Embryonic facial prominence (tissue), 1 donor: ENCODE measurements around the gene GPC5.
"Not testable (repeated sequence)": the region's sequence is repeated elsewhere in the genome, so short reads cannot be mapped to it uniquely, and the experiment has no call there.

ENCODE experiments used
- DNase-seq: peaks from one replicate; pipeline ENCODE4 v3.0.0-alpha.2; 2016; ENCODE audit errors: extremely low spot score

Gene GPC5

GRCh38 chr13:91398413-91399188 is at the start of gene GPC5:
Gene GPC5, plus strand, starts transcription at chr13:91398621.
- DNase-seq, result no peak

- DNase-seq, result peak; percentile 61
Measured at GRCh38 chr13:91348906-91349435, 49.5 kb upstream of the GPC5 start.

- DNase-seq, result no peak
Measured at GRCh38 chr13:91349992-91350911, 48.2 kb upstream of the GPC5 start.

GRCh38 chr13:91351123-91351522 is 47.3 kb upstream of the GPC5 start:
- DNase-seq, result no peak

DNA sequence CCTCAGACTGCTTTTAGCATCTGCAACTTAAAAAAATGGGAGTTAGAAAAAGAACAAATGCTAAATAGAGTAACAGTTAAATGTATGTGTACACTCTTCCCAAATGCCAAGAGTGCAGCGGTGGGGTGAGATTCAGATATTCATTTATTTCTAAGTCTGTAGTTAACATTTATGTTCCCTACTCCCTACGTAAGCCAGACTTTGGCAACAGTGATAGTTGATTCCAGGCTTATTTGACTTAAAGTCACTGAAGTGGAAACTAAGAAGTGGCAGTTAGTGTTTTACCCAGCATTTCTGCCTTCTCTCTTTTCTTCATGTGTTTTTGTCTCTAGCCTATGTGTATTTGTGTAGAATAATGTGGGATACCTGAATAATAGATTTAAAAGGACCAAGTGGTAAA is 46.4 kb upstream of the GPC5 start:
- DNase-seq, result no peak

- not testable (repeated sequence) for DNase-seq
Measured at GRCh38 chr13:91352891-91353290, 45.5 kb upstream of the GPC5 start.

GRCh38 chr13:91353494-91353893 is 44.9 kb upstream of the GPC5 start:
- no peak for DNase-seq

DNA sequence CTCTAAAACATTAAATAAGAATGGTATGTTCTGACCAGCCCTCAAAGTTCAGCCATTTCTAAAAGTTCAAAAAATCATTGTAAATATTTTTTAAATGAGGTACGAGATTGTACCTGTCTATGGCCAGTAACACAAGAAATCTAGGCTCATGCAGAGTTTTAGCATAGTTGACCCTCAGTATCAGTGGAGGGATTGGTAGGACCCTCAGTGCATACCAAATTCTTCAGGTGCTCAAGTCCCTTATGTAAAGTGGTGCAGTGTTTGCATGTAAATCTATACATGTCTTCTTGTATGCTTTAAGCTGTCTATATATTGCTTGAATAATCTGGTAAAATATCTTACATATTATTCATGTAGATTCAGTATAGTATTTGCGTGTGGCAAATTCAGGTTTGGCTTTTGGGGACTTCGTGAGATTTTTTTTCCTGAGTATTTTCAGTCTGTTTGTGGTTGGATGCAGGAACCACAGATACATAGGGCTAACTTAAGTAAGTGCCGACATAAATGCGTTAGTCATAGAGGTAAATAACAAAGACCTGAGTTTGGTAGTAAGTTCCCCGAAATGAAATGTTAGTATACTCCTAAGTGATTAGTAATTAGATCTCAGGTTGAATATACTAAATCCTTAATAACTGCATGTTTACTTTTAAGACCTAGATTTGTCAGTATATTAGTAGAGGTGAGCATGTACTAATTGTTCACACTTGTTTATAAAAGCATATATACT is 43.2 kb upstream of the GPC5 start:
- DNase-seq, result no peak

DNA sequence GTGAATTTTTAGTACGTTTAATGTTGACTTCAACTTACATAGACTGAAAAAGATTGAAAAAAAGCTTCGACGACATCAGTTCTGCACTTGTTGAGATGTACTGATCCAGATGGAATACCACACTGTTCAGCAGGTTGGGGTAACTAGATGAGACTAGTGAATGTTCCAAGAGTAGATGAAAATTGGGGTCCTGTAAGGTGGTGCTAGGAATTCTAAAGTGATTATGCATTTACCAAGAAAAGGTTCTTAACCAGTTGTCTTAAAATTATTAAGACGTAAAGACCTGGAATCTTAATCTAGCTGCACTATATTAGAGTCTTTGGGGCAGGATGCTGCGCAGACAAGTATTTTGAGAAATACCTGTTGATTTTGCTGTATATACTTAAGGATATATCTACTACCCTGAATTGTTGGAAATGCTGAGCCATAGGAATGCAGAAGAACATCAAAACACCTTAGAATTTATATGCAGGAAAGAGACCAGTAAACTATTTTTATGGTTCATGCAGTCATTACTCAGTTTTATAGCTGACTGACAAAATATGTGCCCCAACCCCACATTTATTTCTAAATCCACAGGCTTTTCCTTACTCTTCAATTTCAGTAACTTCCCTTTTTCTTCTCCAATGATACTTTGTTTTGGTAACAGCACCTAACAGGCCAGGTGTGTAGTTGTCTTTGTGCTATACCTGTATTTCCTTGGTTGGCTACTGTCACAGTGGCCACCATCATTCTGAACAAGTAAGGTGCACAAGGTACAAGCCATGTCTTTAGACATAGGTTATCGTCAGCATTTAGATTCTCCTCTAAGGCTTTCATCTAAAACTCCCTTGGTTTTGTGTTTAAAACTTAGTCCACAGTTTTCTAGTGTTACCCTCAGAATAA is 42.4 kb upstream of the GPC5 start:
- DNase-seq, result no peak

DNA sequence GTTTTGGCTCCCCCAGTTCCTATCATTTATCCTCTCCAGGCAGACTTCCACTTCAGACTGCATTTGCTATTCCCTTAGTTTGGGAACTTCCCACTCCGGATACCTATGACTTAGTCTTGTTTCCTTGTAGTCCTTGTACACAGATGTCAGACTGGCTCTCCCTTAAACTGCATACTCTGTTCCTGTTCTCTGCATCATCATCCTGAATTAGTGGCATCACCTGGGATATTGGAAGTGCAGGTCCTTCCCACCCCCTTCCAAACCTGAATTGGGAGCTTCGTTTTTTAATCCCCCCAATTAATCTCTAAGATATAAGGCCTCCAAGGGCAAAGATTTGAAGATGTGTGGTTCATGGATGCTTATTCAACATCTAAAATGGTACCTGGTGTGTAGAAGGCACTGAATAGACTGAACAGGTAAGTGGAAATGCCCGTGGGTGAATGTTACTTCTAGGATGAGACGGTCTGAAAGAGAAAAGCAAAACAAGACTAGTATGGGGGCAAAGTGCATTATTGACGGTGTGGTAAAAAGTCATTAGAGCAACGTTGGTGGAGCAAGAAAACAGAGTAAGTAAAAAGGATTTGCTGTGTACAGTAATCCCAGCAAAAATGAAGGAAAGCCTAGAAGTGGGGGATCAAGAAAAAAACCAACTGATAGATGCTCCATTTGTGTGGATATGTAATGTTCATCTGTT is 41.4 kb upstream of the GPC5 start:
- no peak for DNase-seq

DNA sequence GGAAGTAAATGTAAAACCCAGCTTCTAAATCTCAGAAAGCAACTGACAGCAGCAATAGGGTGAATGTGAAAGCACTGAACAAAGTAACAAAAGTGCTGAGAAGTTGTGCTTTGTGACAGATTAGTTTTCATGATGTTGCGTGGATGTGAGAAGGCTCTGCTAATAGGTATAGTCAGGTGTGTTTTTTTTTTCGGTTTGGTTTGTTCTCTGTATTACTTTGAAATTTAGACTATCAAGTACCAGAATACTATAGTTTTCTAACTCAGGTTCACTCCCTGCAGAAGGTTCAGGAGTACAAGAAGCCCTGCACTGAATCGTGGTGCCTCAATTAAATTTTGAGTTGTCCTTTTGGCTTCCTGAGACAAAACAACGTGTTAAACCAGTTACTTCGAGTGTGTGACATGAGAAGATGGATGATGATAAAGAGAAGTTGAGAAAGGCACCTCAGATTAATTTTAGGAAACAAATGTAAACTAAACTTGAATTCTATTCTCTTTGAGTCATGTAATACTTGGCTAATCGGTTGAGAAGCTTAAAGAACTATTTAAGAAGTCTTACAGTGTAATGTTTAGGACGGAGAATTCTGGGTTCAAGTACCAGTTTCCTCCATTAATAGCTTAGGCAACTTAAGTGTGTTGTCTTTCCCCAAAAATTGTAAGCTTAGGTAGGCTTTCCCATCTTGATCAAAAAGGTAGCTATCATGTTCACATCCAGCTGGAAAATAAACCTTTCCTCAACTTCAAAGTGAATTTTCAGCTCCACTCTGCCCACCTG is 40.6 kb upstream of the GPC5 start:
- DNase-seq, result no peak

- no peak for DNase-seq
Measured at GRCh38 chr13:91358387-91358782, 40.0 kb upstream of the GPC5 start.

GRCh38 chr13:91359111-91359510 is 39.3 kb upstream of the GPC5 start:
- DNase-seq, result no peak

DNA sequence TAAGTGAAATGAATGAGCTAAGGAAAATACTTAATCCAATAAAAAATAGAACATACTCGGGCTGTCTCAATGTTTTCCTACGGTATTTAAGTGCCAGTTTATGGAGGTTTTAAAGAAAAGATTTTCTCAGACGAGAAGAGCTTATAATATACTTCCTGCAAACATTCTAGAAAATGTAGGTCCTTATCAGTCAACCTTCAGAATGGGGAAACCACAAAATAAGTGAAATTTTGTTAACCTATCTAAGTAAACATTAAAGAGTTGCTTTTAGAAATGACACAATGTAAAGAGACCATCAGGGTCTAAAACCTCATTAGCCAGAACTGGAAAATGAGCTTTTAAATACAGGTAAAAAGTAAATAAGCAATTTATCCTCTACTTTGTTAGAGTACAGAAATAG is 38.8 kb upstream of the GPC5 start:
- no peak for DNase-seq

DNA sequence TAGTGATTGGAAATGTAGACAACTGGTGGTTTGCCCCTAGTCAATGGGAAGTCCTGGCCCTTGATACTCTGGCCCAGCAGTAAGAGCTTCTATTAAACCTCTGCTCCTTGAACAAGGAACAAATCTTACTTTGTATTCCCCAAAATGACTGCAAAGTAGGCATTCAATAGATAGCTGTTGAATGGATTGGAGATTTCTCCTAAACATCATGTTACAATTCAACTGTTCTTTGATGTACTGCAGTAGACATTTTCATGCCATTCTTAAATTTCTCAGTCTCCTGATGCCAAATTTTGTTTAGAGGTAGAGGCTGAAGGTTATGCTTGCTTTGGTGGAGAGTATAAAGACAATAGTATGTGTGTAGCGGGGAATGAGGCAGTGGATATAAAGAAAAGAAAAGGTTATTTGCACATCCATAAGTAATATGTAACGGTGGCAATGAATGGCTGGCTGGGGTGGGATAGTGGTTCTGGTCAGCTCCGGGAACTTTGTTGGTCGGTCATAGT is 38.1 kb upstream of the GPC5 start:
- no peak for DNase-seq

DNA sequence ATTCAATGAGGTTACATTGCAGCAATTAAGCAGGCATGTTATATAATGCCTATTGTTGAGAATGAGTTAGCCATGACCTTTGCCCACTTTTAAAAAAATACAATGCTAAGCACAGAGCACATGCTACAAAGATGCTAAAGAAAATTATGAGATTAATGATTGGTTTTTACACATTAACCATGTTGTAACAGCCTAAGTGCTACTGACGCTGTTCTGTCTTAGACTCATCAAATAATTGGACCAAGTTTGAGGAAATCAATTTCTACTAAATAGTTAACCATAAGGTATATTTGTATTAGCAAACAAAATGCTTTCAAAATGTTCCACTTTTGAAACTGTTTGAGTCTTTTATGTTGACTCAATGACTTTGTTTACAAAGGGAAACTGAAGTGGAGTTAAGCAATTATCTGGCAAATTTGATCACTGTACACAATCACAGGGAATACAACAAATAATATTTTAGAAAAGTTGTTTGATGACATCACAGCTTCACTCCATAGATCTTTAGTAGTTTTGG is 36.6 kb upstream of the GPC5 start:
- no peak for DNase-seq

DNA sequence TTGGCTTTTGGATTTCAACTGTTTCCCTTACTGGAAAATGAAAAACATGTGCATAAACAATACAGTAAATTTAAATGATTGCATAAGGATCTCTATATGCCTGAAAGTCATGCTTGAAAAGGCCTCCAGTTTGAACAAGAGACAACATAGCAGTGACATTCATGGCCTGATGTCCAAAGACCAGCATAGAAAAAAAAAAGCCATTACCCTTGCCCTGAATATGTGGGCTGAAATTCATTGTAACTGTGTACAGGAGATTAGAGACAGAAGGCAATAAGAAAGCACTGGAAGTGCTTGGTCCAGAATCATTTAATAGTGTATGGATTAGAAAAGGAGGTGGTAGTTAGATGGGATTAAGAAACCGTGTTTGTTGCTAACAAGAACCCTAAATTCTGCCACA is 35.5 kb upstream of the GPC5 start:
- DNase-seq, result no peak

DNA sequence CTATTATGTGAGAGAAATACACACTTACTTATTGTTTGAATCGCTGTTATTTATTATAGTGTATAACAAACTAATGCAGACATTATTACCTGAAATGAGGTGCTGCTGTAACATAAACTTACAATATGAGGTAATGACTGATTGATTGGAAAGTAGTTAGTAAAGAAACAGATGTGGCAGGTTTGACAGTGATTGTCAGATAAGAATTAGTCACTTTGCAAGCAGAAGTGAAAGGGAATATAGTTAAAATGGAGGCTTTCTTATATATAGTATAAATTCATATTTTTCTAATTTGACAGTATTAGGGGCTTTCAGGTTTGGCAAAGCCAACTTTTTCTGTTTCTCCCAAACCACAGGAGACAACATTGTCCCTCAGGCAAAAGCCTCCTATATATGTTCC is 30.3 kb upstream of the GPC5 start:
- DNase-seq, result no peak
